RCC 7860 (cell line): Measurements from ENCODE around the gene HLA-DPB1.

Source experiments
- DNase-seq: peaks from one replicate; pipeline ENCODE4 v3.0.0-alpha.2; 2015; ENCODE audit warnings: low spot score
- FAIRE-seq: peaks from 2 replicates; lab custom pipeline; 2012; peaks lifted over from hg19 to GRCh38; lab: Jason Lieb, UNC

The HLA-DPB1 gene

DNA sequence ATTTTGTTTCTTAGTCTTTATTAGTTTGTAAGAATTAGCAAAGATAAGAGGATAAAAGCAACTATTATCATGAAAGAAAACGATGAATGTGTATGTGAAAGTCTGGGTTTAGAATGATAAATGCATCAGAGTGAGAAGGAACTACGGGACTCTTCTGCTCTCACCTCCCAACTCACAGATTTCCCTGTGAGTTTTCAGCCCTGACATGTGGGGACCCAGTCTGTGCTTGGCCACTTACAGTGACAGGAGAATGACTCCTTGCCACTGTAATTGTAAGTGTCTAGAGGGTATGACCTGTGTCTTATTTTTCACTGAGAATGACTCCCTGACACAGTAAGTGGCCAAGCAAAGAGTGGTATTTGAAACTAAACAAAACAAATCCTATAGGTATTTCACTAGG lies 4.9 kb upstream of the HLA-DPB1 start:
- DNase-seq = no peak
- no peak for FAIRE-seq

DNA sequence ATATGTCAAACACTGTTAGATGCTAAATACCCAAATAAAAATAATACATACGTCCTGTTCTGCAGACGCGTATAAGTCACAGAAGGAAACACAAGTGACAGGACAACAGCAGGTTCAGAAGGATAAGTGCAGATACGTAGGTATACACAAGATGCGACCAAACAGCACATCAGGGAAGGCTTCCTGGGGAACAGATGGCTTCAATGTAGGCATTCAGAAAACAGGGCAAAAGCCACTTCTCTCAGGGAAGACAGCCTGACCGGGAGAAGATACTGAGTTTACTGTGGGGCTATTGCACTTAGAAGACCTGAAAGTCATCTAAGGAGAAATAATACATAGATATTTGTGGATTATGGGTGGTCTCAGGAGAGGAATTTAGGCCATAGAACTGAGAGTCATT lies 4.2 kb upstream of the HLA-DPB1 start:
- FAIRE-seq (no peak), DNase-seq (no peak)

- no peak for DNase-seq
- FAIRE-seq = no peak
Measured at GRCh38 chr6:33072508-33073100, 3.2 kb upstream of the HLA-DPB1 start.

GRCh38 chr6:33073431-33073871 lies 2.3 kb upstream of the HLA-DPB1 start, which contains the start of gene HLA-DPA1:
TSS of gene HLA-DPA1 (minus strand) at chr6:33073649.
- FAIRE-seq (no peak), DNase-seq (no peak)

DNA sequence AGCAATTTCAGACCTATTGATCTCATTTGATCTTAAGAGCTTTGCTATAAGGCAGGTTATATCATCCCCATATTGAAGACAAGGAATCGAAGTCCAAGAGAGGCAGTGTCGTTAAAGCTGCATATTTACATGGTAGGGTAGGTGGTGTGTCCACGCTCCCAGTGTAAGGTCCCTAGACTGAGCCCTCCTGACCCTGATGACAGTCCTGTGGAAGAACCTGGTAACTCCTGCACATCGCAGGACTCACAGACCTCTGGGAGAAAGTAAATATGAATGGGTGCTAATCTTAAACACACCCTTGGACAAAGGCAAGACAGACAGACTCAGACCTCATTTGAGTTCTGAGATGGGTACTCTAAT lies 602 bp upstream of the HLA-DPB1 start:
- no peak for DNase-seq
- FAIRE-seq = no peak

- FAIRE-seq (no peak), DNase-seq (no peak)
Measured at GRCh38 chr6:33076406-33076934, 680 bp downstream of the HLA-DPB1 start.

GRCh38 chr6:33077908-33078307 lies 2.1 kb downstream of the HLA-DPB1 start:
- FAIRE-seq (no peak), DNase-seq (no peak)

GRCh38 chr6:33078442-33078841 lies 2.7 kb downstream of the HLA-DPB1 start:
- DNase-seq = no peak
- FAIRE-seq = no peak

GRCh38 chr6:33078919-33079521 lies 3.2 kb downstream of the HLA-DPB1 start:
- no peak for DNase-seq
- FAIRE-seq = no peak

GRCh38 chr6:33079580-33079979 lies 3.8 kb downstream of the HLA-DPB1 start:
- DNase-seq (no peak), FAIRE-seq (no peak)

DNA sequence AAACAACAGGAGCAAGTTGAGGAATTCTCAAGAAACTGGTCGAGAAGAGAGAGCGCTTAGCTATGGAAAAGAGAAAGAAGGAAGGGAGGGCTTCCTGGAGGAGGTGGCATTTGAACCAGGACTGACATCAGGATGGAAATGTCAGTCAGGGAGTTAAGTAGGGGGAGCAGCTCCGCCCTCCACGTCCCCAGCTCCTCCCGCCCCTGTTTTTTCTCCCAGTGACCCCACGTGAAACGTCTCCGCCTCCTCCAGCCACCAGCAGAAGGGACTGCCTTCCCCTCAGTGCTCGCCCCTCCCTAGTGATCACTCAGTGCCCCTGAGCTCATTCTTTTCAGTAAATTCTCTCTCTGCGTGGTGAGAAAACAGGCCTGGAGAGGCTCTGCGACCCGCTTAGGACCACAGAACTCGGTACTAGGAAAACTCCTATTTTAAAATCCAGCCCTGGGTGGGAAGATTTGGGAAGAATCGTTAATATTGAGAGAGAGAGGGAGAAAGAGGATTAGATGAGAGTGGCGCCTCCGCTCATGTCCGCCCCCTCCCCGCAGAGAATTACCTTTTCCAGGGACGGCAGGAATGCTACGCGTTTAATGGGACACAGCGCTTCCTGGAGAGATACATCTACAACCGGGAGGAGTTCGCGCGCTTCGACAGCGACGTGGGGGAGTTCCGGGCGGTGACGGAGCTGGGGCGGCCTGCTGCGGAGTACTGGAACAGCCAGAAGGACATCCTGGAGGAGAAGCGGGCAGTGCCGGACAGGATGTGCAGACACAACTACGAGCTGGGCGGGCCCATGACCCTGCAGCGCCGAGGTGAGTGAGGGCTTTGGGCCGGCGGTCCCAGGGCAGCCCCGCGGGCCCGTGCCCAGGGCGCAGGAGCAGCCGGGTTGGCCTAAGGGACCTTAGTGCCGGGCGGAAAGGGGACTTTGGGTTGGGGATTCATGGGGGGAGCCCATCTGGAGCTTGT lies 4.6 kb downstream of the HLA-DPB1 start:
- FAIRE-seq (no peak), DNase-seq (no peak)

DNA sequence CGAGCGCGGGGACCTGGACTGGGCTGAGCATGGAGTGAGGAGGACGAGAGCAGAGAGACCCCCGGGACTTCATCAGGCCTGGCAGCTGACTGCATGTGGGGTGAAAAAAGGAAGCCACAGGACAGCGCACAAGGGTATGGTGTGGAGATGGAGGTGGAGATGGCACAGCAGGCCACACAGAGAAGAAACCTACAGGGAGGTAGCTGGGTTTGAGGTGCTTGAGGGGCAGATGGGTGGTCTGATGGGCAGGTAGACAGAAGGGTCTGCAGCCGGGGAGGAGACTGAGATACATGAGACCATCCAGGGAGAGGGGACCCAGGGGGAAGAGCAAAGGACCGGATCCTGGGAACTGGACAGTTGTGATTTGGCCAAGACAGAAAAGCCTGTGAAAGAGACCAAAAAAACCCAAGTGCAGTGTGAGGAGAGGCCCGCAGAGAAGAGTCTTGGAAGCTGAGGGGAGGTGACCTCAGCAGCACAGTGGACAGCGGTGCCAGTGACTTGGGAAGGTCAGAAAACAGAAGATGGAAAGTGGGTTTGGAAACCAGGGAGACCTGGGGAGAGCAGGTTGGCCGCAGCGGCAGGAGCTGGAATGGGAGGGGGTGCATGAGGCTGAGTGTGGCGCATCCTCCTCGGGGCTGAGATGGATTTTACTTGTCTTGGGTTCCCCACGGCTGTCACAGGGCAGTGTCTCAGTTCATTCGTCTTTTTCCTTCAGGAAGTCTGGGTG lies 5.5 kb downstream of the HLA-DPB1 start:
- FAIRE-seq (no peak), DNase-seq (no peak)

DNA sequence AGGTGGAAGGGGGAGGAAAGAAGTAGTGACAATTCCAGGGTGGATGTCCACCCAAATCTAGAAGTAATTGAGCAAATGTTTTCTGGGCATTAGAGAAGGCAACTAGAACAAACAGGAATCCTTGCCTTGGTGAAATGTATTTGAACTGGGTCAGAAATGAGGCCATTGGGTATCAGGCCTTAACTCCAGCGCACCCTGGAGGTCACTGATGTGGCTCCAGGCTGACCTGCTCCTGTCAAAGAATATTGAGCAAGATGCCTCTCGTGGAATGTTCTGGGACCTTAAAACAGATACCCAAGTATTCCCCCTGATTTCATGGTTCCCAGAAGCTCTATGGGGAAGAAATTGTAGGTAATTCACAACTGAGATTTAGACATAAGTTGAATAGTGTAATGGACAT lies 6.9 kb downstream of the HLA-DPB1 start:
- FAIRE-seq (no peak), DNase-seq (no peak)

- FAIRE-seq (no peak), DNase-seq (no peak)
Measured at GRCh38 chr6:33085627-33086026, 9.8 kb downstream of the HLA-DPB1 start.

DNA sequence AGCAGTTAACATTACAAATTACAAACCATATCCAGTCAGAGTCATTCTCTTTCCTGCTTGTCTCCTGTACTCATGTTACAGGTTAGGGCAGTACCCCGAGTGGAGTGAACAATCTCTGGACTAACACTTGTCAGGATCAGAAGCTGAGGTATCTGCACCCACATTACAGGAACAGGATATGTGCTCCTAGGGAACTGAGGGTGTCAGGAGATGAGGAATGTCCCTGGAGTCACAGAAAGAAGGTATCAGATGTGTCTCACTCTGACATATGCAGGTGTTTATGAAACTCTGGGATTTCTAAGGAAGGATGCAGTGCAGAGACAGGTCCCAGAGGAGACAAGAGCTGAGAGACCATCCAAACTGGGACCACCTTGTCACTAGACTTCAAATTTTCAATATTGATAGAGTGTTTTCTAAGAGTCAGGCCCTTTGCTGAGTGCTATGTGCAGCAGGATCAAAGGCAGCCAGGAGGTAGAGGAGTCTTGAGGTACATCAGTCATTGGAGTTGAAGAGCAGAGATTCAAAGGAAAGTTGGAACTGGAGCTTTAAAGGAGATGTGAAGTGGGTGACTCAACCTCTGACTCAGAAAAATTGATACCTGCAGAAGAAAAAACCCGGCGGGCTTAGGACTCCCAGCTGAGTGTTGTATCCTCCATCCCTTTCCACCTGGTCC lies 12.6 kb downstream of the HLA-DPB1 start:
- no peak for FAIRE-seq
- no peak for DNase-seq

DNA sequence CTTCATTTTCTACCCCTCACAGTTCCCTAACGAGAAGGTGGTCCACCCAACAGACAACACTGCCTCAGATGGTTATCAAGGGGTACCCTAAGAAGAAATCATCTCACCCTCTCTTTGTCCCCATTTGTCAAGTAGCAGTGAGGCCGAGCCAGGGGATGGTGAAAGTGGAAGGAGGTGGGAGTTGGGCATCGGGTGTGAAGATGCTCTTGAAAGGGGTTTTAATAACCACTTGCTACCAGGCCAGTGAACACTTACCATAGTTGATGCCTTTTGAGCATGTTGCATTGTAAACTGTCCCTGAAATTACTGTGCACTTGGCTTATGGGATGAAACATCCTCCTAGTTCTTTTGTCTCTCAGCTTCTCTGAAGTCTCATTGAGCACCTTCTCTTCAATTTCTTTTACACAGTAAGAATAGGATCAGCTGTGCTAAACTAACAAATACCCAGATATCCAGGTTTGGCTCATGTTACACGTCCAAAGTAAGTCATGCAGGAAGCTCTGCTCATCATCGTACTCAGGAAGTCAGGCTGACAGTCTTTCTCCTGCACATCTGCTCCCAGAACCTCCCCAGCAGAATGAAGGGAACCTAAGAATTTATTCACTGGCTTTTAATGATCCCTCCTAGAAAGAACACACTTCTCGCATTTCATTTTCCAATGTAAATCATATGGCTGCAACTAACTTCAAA lies 13.3 kb downstream of the HLA-DPB1 start:
- DNase-seq (no peak), FAIRE-seq (no peak)

GRCh38 chr6:33091957-33092356 lies 16.2 kb downstream of the HLA-DPB1 start:
- DNase-seq (no peak), FAIRE-seq (no peak)

DNA sequence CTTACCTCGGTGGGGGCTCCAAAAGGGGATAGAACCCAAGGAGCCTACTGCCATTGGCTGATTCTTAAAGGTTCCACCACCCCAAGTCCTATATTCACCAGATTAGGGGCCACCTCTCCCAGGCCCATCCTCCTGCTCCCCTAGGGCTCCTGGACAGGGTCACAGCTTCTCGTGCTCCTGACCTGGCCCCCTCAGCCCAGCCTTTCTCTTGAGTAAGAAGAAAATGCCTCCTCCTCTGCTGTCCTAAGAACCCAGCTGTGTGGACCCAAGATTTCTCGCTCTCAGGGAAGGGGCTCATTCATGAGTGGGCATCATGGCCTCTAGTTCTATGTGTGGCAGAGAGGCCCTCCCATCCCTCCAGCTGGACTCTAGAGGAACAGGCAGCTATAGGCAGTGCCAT lies 16.6 kb downstream of the HLA-DPB1 start:
- FAIRE-seq = no peak
- no peak for DNase-seq

GRCh38 chr6:33093855-33094254 lies 18.1 kb downstream of the HLA-DPB1 start:
- no peak for DNase-seq
- FAIRE-seq = no peak

GRCh38 chr6:33095681-33096080 lies 19.9 kb downstream of the HLA-DPB1 start:
- no peak for DNase-seq
- no peak for FAIRE-seq
